ENCODE results near the gene ZFC3H1. TPM values are rescaled to one million over a fixed set of nuclear protein-coding genes. Genes with fewer than 3 reads are reported as not detected.

Gene ZFC3H1
- polyA plus RNA-seq, 1 experiment, result 12.6 TPM

- Histone ChIP-seq H3K36me3 (ENCODE audit: control insufficient read depth, insufficient read depth, low read length) (peaks cover 11% of the 10 kb centered on the region), H3K27me3 (ENCODE audit: control insufficient read depth, insufficient read depth, low read length) (no peaks in the 10 kb centered on the region), H3K4me3 (ENCODE audit: low read depth, low read length) (no peak overlapping the region)
- no peak for TF ChIP-seq CTCF (IDR thresholded peaks at IDR 0.05; ENCODE audit: insufficient read depth, low read depth, low read length)
- no peak for DNase-seq (ENCODE audit: low read depth)
- ChIA-PET POLR2A (interaction anchor here (0.7 kb wide), 1 partner anchor 23 kb away, joined by 9 read pairs; no protein-coding TSS in a partner anchor), CTCF (interaction anchor here (0.8 to 2.8 kb wide), 4 partner anchors 10 to 120 kb away, joined by 3 to 22 read pairs (median 6); no protein-coding TSS in a partner anchor)
These were observed 36.9 kb downstream of the ZFC3H1 start for GRCh38 chr12:71626768-71627167.

DNA sequence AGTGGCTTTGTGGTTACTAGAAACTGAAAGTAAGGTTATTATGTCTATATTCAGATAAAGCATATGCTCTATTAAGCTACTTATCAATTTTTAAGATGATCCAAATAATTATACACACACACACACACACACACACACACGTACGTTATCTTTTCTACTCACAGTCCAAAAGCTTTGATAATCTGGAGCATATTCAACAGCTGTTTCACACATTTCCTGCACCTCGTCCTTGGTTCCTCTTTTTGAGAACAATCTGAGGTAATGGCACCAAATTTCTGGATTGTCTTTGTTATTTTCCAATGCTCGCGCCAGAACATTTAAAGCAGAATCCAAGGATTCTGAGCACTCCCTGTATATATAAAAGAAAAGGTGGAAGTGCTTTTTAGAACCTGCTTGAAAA, 37.5 kb downstream of the ZFC3H1 start:
- peaks cover 12% of the 10 kb centered on the region for H3K36me3 ChIP-seq (ENCODE audit: control insufficient read depth, insufficient read depth, low read length)
- CTCF ChIA-PET, result interaction anchor here (0.8 to 2.8 kb wide), 3 partner anchors 10 to 120 kb away, joined by 3 to 22 read pairs (median 7); no protein-coding TSS in a partner anchor
- TF ChIP-seq CTCF (IDR thresholded peaks at IDR 0.05; ENCODE audit: insufficient read depth, low read depth, low read length), result no peak
- no peak for DNase-seq (ENCODE audit: low read depth)
- POLR2A ChIA-PET, result no interaction called here
- no peaks in the 10 kb centered on the region for H3K27me3 ChIP-seq (ENCODE audit: control insufficient read depth, insufficient read depth, low read length)
- H3K4me3 ChIP-seq (ENCODE audit: low read depth, low read length), result no peak overlapping the region

- DNase-seq (ENCODE audit: low read depth), result no peak
- no peaks in the 10 kb centered on the region for H3K27me3 ChIP-seq (ENCODE audit: control insufficient read depth, insufficient read depth, low read length)
- peaks cover 14% of the 10 kb centered on the region for H3K36me3 ChIP-seq (ENCODE audit: control insufficient read depth, insufficient read depth, low read length)
- TF ChIP-seq CTCF (IDR thresholded peaks at IDR 0.05; ENCODE audit: insufficient read depth, low read depth, low read length), result no peak
- ChIA-PET CTCF (interaction anchor here (2.8 kb wide), 1 partner anchor 11 kb away, joined by 22 read pairs; no protein-coding TSS in a partner anchor), POLR2A (no interaction called here)
- no peak overlapping the region for H3K4me3 ChIP-seq (ENCODE audit: low read depth, low read length)
These were observed 38.2 kb downstream of the ZFC3H1 start for GRCh38 chr12:71625476-71625875.

GRCh38 chr12:71621938-71622337, 41.7 kb downstream of the ZFC3H1 start:
- no peak overlapping the region for H3K4me3 ChIP-seq (ENCODE audit: low read depth, low read length)
- ChIA-PET POLR2A (interaction anchor here (0.6 kb wide), 1 partner anchor 20 kb away, joined by 4 read pairs; no protein-coding TSS in a partner anchor), CTCF (interaction anchor here (0.7 to 0.9 kb wide), 2 partner anchors 15 to 206 kb away, joined by 3 to 4 read pairs; no protein-coding TSS in a partner anchor)
- no peak for DNase-seq (ENCODE audit: low read depth)
- peaks cover 20% of the 10 kb centered on the region for H3K36me3 ChIP-seq (ENCODE audit: control insufficient read depth, insufficient read depth, low read length)
- no peaks in the 10 kb centered on the region for H3K27me3 ChIP-seq (ENCODE audit: control insufficient read depth, insufficient read depth, low read length)
- TF ChIP-seq CTCF (IDR thresholded peaks at IDR 0.05; ENCODE audit: insufficient read depth, low read depth, low read length), result no peak

GRCh38 chr12:71610031-71610795, 53.4 kb downstream of the ZFC3H1 start:
- DNase-seq (ENCODE audit: low read depth), result no peak
- CTCF ChIA-PET, result no interaction called here
- POLR2A ChIA-PET, result no interaction called here
- H3K4me3 ChIP-seq (ENCODE audit: low read depth, low read length), result no peak overlapping the region
- peaks cover 6% of the 10 kb centered on the region for H3K36me3 ChIP-seq (ENCODE audit: control insufficient read depth, insufficient read depth, low read length)
- no peak for TF ChIP-seq CTCF (IDR thresholded peaks at IDR 0.05; ENCODE audit: insufficient read depth, low read depth, low read length)
- no peaks in the 10 kb centered on the region for H3K27me3 ChIP-seq (ENCODE audit: control insufficient read depth, insufficient read depth, low read length)
